Measurements from ENCODE around the gene DDX49. TPM values are rescaled to one million over a fixed set of nuclear protein-coding genes. Genes with fewer than 3 reads are reported as not detected.

DDX49 gene
- total and polyA plus RNA-seq, 8 donors, result 25.3 to 185 (median 53.5) TPM

- no peak overlapping the region for H3K4me3 ChIP-seq
- TF ChIP-seq POLR2AphosphoS5 (IDR thresholded peaks at IDR 0.05) (no peak), CTCF (IDR thresholded peaks at IDR 0.05) (no peak), EP300 (IDR thresholded peaks at IDR 0.05) (no peak), POLR2A (IDR thresholded peaks at IDR 0.05) (no peak)
- WGBS, 5 donors, result 85 to 90% (median 86%) methylated on average over 21 to 34 of the region's 34 CpGs
- peaks cover 0 to 7% (median 0%) of the 10 kb centered on the region in 4 donors for H3K9me3 ChIP-seq
- no peak overlapping the region for H3K27ac ChIP-seq
- intact Hi-C loops (cut with DNase I; ENCODE audit: low total_unique reads), result no loop called here
- peaks cover 0 to 4% (median 0%) of the 10 kb centered on the region in 4 donors for H3K4me1 ChIP-seq
- H3K36me3 ChIP-seq, result peaks cover 0 to 9% (median 1%) of the 10 kb centered on the region in 4 donors
- no peaks in the 10 kb centered on the region for H3K27me3 ChIP-seq
- DNase-seq, result no peak
Observed at GRCh38 chr19:18878858-18879578, 40.5 kb upstream of the DDX49 start.

GRCh38 chr19:18879579-18880373 is 39.7 kb upstream of the DDX49 start:
- Histone ChIP-seq H3K36me3 (peaks cover 0 to 9% (median 1%) of the 10 kb centered on the region in 4 donors), H3K4me3 (no peak overlapping the region), H3K9me3 (peaks cover 0 to 7% (median 0%) of the 10 kb centered on the region in 4 donors), H3K4me1 (peaks cover 0 to 4% (median 0%) of the 10 kb centered on the region in 4 donors), H3K27me3 (no peaks in the 10 kb centered on the region), H3K27ac (no peak overlapping the region)
- WGBS, 5 donors, result 53 to 67% (median 64%) methylated on average over 12 to 13 of the region's 13 CpGs
- intact Hi-C loops (cut with DNase I; ENCODE audit: low total_unique reads), result no loop called here
- peak; percentile 71 for DNase-seq
- TF ChIP-seq POLR2A (IDR thresholded peaks at IDR 0.05), result no peak
- no peak for TF ChIP-seq POLR2AphosphoS5 (IDR thresholded peaks at IDR 0.05)
- TF ChIP-seq EP300 (IDR thresholded peaks at IDR 0.05), result no peak
- no peak for TF ChIP-seq CTCF (IDR thresholded peaks at IDR 0.05)

DNA sequence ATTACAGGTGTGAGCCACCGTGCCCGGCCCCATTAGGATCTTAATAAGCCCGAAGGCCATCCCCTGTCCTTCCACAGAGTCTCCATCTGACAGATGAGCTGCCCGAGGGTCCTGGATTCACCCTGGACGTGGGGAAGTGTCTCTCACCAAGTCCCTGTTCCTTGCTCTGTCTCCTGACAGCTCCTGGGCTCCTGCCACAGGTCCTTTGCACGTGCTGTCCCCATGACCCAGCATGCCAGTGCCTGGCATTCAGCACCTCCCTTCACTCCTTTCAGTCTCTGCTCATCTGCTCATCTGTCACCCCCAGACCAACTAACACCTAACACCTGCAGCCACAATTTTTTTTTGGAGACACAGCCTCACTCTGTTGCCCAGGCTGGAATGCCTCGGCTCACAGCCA is 38.0 kb upstream of the DDX49 start:
- peaks cover 0 to 7% (median 0%) of the 10 kb centered on the region in 4 donors for H3K9me3 ChIP-seq
- TF ChIP-seq POLR2AphosphoS5 (IDR thresholded peaks at IDR 0.05) (no peak), POLR2A (IDR thresholded peaks at IDR 0.05) (no peak), CTCF (IDR thresholded peaks at IDR 0.05) (no peak), EP300 (IDR thresholded peaks at IDR 0.05) (no peak)
- intact Hi-C loops (cut with DNase I; ENCODE audit: low total_unique reads), result no loop called here
- peaks cover 0 to 9% (median 1%) of the 10 kb centered on the region in 4 donors for H3K36me3 ChIP-seq
- no peak overlapping the region for H3K4me3 ChIP-seq
- H3K27me3 ChIP-seq, result no peaks in the 10 kb centered on the region
- H3K27ac ChIP-seq, result no peak overlapping the region
- DNase-seq, result no peak
- WGBS, 5 donors, result 85 to 90% (median 89%) methylated on average over 7 of the region's 7 CpGs
- H3K4me1 ChIP-seq, result peaks cover 0 to 4% (median 0%) of the 10 kb centered on the region in 4 donors

GRCh38 chr19:18883526-18884304 is 35.8 kb upstream of the DDX49 start:
- peaks cover 0 to 3% (median 0%) of the 10 kb centered on the region in 4 donors for H3K36me3 ChIP-seq
- peaks cover 0 to 4% (median 0%) of the 10 kb centered on the region in 4 donors for H3K4me1 ChIP-seq
- intact Hi-C loops (cut with DNase I; ENCODE audit: low total_unique reads), result no loop called here
- TF ChIP-seq EP300 (IDR thresholded peaks at IDR 0.05) (no peak), POLR2A (IDR thresholded peaks at IDR 0.05) (no peak), CTCF (IDR thresholded peaks at IDR 0.05) (no peak), POLR2AphosphoS5 (IDR thresholded peaks at IDR 0.05) (no peak)
- no peak overlapping the region for H3K4me3 ChIP-seq
- no peaks in the 10 kb centered on the region for H3K9me3 ChIP-seq
- H3K27me3 ChIP-seq, result no peaks in the 10 kb centered on the region
- peak in 1 of 2 donors; percentile 30 for DNase-seq
- H3K27ac ChIP-seq, result no peak overlapping the region
- WGBS, 5 donors, result 72 to 80% (median 75%) methylated on average over 29 to 30 of the region's 30 CpGs

Measured in stomach (tissue), 9 donors.